ENCODE measurements around the gene MT1A.

- TF ChIP-seq CTCF (IDR thresholded peaks at IDR 0.05; ENCODE audit: insufficient read depth, low read length) (no peak), POLR2AphosphoS5 (IDR thresholded peaks at IDR 0.05; ENCODE audit: low read depth) (no peak)
Observed at GRCh38 chr16:56632848-56633365, 5.6 kb upstream of the MT1A start.
